AML-193 (cell line): ENCODE results near the gene AKAP9.
A peak's percentile ranks its signal among the peaks of the same experiment; 100 is the strongest.
"Not testable (repeated sequence)": the region's sequence is repeated elsewhere in the genome, so short reads cannot be mapped to it uniquely, and the experiment has no call there.

Experiments
- DNase-seq, 2 experiments: peaks; one replicate each; lab custom pipeline; 2025; lab: John Stamatoyannopoulos, UW

The AKAP9 gene

DNA sequence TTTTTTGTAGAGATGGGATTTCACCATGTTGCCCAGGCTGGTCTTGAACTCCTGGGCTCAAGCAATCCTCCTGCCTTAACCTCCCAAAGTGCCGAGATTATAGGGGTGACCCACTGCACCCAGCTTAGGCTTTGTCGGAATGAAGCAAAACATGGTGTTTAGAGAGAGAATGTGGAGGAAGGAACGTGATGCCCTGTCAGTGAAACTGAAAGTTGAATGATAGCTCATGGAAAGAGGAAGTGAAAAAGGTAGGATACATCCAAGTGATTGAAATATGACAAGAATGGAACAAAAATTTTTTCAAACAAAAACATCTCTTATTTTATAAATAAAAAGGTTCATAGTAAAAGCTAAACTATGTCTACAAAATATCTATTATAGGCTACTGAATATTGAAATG, 5.9 kb downstream of the AKAP9 start:
- DNase-seq = peak; percentile 16 to 39

GRCh38 chr7:91947948-91948347, 7.3 kb downstream of the AKAP9 start:
- no peak for DNase-seq

DNA sequence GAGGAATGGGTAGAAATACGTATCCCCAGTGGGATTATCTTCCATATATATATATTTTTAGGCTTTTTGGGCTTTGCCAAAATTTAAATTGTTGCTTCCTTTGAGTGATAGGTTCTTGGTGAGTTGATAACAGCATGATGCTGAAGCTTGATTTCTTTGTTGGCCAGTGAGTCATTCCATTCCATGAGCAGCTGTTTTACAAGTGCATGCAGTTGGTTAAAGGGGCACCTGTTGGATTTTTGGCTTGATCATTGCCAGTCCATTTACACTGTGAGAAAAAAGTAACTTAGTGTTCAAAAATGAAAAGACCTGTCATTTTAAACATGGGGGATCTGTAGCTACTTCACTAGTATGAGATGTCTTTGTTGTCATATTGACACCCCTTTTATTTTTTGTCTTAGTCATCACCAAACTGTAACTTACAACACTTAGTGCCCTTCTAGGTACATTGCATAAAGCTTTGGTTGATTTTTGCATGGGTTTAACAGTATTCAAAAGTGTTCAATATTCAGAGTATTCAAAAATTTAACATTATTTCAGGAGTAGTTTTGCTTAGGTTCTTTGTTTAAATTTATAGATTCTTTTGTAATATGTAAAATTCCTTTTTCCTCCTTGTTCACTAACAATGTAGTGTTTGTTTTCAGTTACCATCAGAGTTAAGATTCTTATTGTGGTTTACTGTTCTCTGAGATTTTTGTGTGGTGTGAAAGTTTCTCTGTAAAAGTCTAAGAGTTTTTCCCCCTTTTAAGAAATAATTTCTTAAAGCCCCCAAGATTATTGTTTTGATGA, 8.8 kb downstream of the AKAP9 start:
- no peak for DNase-seq

DNA sequence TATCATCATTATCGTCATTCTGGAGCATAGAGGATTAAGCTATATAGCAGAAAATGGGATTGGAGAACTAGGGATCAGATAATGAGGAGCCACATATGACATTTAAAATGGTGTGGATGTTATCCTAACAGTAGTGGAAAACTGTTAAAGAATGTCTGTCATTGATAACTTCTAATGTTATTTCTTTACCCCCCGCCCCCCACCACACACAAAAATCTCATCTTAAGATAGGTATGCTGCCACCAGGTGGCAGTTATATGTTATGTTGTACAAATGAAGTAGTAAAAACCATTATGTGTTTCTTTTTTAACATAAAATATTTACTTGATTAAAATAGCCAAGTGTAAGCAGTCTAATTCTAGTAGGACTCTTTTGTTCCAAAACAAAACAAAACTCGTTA, 13.0 kb downstream of the AKAP9 start:
- DNase-seq = no peak

GRCh38 chr7:91956464-91956863, 15.8 kb downstream of the AKAP9 start:
- DNase-seq = not testable (repeated sequence)

DNA sequence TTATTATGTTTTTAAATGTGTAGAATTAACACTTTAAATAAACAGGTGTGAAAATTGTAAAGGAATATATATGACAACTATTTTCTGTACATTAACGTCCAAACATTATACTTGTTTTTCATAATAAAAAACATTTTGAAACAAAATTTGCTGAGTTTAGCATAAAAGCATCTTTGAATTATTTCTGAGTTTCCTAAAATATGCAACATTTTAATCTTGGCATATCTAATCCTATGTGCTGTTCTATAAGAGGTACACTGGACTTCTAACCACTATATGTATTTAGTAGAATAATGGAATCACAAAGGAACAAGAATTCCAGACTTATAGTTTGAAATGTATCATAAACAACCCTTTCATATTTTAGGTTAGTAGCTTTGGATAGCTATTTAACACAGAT, 16.6 kb downstream of the AKAP9 start:
- DNase-seq = no peak

GRCh38 chr7:91957823-91958222, 17.2 kb downstream of the AKAP9 start:
- DNase-seq = no peak

- DNase-seq = no peak
Observed at GRCh38 chr7:91959023-91959422, 18.4 kb downstream of the AKAP9 start.

DNA sequence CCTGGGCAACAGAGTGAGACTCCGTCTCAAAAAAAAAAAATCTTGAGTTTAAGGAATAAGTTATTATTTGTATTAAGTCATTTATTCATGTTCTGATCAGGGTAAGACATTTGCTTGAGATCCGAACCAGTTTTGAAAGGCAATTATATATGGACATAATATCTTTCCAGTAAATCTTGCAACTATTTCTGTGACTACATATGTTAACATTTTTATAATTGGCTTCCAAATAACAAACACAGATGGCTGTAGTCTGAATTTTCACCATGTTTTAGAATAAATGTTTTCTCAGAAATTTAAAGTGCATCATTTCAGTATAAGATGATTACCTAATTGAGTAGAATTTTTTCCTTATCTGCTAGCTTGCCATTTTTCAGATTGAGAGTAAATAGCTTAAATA, 21.2 kb downstream of the AKAP9 start:
- no peak for DNase-seq

DNA sequence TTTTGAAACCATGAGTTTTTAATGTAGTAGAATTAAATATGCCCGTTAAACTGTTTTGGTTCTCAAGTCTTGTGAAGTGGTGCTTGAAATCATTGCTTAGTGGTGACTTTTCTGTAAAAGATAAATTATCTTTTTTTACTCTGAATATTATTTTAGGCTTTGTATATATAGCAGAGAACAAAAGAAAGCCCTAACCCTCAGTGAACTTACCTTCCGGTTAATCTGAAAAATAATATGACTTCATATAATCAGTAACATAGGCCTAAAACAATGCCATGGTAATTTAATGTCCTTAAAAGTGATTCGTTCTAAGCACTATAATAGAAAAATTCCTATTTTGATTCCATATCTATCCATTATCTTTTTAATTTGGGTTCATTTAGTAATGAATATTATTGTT, 21.8 kb downstream of the AKAP9 start:
- no peak for DNase-seq

DNA sequence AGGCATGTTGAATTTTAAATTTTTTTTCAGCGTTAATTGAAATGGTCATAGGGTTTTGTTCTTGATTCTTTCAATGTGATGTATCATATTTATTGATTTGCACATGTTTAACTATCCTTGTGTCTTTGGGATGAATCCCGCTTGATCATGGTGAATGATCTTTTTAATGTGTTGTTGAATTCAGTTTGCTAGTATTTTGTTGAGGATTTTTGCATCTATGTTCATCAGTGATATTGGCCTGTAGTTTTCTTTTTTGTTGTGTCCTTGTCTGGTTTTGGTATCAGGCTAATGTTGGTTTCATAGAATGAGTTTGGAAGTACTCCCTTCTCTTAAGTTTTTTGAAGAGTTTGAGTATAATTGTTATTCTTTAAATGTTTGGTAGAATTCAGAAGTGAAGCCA, 26.9 kb downstream of the AKAP9 start:
- not testable (repeated sequence) for DNase-seq

DNA sequence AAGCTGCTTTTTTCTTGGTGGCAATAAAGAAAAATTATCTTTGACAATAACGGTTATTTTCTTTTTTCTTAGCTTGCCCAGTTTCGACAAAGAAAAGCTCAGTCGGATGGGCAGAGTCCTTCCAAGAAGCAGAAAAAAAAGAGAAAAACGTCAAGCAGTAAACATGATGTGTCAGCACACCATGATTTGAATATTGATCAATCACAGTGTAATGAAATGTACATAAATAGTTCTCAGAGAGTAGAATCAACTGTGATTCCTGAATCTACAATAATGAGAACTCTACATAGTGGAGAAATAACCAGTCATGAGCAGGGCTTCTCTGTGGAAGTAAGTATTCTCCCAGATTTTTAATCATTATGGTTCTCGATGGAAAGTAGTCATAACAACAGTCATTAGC, 33.0 kb downstream of the AKAP9 start:
- DNase-seq = no peak

- DNase-seq = no peak
Observed at GRCh38 chr7:91974066-91974465, 33.4 kb downstream of the AKAP9 start.

DNA sequence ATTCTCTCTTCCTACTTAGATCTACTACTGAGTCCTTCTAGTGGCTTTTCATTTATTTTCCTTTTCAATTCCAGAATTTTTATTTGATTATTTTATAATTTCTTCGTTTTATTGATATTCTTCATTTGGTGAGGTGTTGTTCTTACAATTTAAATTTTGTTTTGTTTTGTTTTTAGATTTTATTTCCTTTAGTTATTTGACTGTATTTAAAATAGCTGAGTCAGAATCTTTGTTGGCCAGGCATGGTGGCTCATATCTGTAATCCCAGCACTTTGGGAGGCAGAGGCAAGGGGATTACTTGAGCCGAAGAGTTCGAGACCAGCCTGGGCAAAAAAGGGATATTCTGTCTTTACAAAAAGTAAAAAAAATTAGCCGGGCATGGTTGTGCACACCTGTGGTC, 36.1 kb downstream of the AKAP9 start:
- DNase-seq = no peak

GRCh38 chr7:91979590-91979989, 38.9 kb downstream of the AKAP9 start:
- DNase-seq = no peak

DNA sequence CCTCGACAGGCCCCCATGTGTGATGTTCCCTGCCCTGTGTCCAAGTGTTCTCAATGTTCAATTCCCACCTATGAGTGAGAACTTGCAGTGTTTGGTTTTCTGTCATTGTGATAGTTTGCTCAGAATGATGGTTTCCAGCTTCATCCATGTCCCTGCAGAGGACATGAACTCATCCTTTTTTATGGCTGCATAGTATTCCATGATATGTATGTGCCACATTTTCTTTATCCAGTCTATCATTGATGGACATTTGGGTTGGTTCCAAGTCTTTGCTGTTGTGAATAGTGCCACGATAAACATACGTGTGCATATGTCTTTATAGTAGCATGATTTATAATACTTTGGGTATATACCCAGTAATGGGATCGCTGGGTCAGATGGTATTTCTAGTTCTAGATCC, 41.7 kb downstream of the AKAP9 start:
- not testable (repeated sequence) for DNase-seq

GRCh38 chr7:91988213-91988612, 47.6 kb downstream of the AKAP9 start:
- no peak for DNase-seq

- no peak for DNase-seq
Observed at GRCh38 chr7:91993976-91994375, 53.3 kb downstream of the AKAP9 start.

GRCh38 chr7:91995391-91996105, 54.9 kb downstream of the AKAP9 start:
- no peak for DNase-seq

DNA sequence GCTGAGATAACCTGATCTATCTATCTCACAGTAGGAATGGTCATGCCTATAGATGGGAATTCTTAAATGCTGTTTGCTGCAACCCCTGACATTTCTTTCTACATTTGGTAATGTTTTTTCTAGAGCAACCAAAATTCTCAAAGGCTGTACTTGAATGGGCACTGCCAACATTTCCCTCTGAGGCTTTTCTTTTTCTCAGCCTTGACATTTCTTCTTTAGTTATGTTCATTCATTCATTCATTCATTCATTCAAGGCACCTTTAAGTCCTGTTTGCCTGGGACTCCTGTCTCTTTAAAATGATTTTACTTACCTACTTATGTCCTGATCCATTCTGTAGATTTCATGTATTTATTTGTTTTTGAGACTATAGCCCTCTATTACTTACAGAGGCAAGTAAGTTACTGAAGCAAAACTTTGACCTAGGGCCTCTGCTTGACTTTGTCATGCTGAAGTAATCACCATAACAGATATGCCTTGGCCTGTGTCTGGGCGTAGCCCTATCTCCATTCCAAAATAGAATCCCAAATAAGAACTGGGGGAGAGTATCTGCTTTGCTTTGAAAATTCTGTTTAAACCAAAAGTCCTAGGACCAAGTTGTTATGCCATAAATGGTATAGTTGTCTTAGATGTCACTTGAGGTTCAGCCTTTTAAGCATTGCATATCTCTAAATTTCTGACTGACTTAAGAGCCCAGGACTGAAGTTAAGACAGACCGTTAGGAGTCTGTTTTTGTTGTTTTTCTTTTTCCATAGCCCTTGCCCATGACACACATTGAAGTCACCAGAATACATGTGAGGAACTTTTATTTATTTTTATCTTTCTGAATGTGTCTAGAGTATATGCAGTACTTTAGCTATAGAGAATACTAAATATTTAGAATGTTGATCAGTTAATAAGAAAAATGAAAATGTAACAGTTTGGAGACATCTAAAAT, 59.2 kb downstream of the AKAP9 start:
- no peak for DNase-seq

- no peak for DNase-seq
Observed at GRCh38 chr7:92002720-92003119, 62.1 kb downstream of the AKAP9 start.

DNA sequence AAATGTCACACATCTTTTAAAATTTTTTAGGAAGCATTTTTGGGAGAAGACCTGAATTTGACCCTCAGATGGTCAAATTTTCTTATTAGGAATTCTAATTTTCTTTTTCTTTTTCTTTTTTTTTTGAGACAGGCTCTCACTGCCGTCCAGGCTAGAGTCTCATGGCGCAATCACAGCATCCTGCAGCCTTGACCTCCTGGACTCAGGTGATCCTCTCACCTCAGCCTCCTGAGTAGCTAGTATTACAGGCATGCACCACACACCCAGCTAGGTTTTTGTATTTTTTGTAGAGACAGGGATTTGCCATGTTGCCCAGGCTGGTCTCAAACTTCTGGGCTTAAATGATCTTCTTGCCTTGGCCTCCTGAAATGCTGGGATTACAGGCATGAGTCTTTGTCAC, 65.4 kb downstream of the AKAP9 start:
- DNase-seq = no peak

DNA sequence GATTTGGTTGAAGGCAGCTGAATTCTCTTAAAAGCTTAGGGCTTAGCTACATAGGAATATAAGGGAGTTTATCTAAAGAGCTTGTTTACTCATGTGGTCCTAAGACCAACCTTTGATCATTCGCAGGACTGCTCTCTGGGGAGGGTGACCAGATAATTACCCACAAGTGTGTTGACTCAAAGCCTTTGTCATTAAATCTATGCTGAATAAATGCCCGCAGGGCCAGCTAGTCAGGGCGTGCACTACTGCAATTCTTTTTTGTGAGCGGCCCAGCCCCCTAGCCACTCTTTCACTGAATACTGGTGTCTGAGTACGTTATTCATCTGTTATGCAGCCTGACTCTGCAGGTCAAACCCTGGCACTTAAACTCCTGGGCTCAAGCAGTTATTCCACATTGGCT, 69.6 kb downstream of the AKAP9 start:
- no peak for DNase-seq
